GM12874 (cell line): ENCODE results near the gene ASCL5.

Experiments used
- TF ChIP-seq, protein P1 (sequence below): IDR thresholded peaks from 2 replicates; pipeline ENCODE4 v1.5.1; 2011; ENCODE audit warnings: low read depth, mild to moderate bottlenecking, control low read depth, low read length, moderate library complexity; ENCODE audit not compliant: insufficient read depth

The ASCL5 gene

GRCh38 chr1:201085902-201086735 is 40.9 kb downstream of the ASCL5 start:
- TF ChIP-seq, protein P1, sequence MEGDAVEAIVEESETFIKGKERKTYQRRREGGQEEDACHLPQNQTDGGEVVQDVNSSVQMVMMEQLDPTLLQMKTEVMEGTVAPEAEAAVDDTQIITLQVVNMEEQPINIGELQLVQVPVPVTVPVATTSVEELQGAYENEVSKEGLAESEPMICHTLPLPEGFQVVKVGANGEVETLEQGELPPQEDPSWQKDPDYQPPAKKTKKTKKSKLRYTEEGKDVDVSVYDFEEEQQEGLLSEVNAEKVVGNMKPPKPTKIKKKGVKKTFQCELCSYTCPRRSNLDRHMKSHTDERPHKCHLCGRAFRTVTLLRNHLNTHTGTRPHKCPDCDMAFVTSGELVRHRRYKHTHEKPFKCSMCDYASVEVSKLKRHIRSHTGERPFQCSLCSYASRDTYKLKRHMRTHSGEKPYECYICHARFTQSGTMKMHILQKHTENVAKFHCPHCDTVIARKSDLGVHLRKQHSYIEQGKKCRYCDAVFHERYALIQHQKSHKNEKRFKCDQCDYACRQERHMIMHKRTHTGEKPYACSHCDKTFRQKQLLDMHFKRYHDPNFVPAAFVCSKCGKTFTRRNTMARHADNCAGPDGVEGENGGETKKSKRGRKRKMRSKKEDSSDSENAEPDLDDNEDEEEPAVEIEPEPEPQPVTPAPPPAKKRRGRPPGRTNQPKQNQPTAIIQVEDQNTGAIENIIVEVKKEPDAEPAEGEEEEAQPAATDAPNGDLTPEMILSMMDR, result peak; percentile 47

DNA sequence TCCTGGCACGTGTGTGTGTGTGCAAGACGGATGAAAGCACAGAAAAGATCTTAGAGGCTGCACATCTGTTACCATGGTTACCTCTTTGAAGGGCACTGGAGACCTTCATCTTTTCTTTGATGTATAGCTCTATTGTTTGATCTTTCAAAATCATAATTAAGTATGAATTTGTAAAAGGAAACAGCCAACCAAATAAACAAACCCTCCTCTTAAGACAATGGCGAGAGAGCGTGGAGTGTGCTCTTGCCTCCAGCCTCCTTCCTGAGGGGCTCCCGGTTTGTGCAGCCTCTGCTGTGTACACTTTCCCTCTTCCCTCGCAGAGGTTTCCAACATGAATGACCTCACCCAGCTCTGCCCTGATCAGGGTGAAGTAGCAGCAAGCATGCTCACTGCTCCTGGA is 42.7 kb downstream of the ASCL5 start:
- TF ChIP-seq, protein P1, result no peak

GRCh38 chr1:201083741-201084140 is 43.2 kb downstream of the ASCL5 start:
- TF ChIP-seq, protein P1, result no peak

GRCh38 chr1:201080135-201080534 is 46.8 kb downstream of the ASCL5 start:
- TF ChIP-seq, protein P1, result no peak

GRCh38 chr1:201077736-201078135 is 49.2 kb downstream of the ASCL5 start:
- TF ChIP-seq, protein P1, result no peak

- TF ChIP-seq, protein P1, result no peak
These were observed 49.9 kb downstream of the ASCL5 start for GRCh38 chr1:201077116-201077515.

- TF ChIP-seq, protein P1, result no peak
These were observed 50.9 kb downstream of the ASCL5 start for GRCh38 chr1:201076092-201076491.
